ENCODE data around the gene GSG1L. TPM values are rescaled to one million over a fixed set of nuclear protein-coding genes. Genes with fewer than 3 reads are reported as not detected.

GSG1L gene
- total RNA-seq, 2 experiments from 2014 or later, result not detected

GRCh38 chr16:27760789-27761176 is 302.7 kb downstream of the GSG1L start:
- H3K27ac Mint-ChIP-seq, result no peak overlapping the region
- intact Hi-C loops (cut with DNase I, micrococcal nuclease), result no loop called here
- CTCF ChIA-PET, result no interaction called here

GRCh38 chr16:27759967-27760788 is 303.3 kb downstream of the GSG1L start:
- intact Hi-C loops (cut with DNase I, micrococcal nuclease), result no loop called here
- peaks cover 16% of the 10 kb centered on the region for H3K36me3 Mint-ChIP-seq (ENCODE audit: low read depth)
- H3K4me3 Mint-ChIP-seq, result no peak overlapping the region
- H3K9me3 Mint-ChIP-seq (ENCODE audit: low read depth), result peaks cover 3% of the 10 kb centered on the region
- H3K27me3 Mint-ChIP-seq, result no peaks in the 10 kb centered on the region
- CTCF ChIA-PET, result no interaction called here
- no peak for ATAC-seq
- no peak overlapping the region for H3K27ac Mint-ChIP-seq
- DNase-seq, result no peak
- POLR2A ChIA-PET, result no interaction called here
- H3K4me1 Mint-ChIP-seq, result no peaks in the 10 kb centered on the region

More at GRCh38 chr16:27760789-27761176, 302.7 kb downstream of the GSG1L start:
- Mint-ChIP-seq H3K4me1 (no peaks in the 10 kb centered on the region), H3K27me3 (no peaks in the 10 kb centered on the region), H3K4me3 (no peak overlapping the region), H3K36me3 (ENCODE audit: low read depth) (peaks cover 16% of the 10 kb centered on the region), H3K9me3 (ENCODE audit: low read depth) (peaks cover 3% of the 10 kb centered on the region)
- no peak for ATAC-seq
- DNase-seq, result no peak
- POLR2A ChIA-PET, result no interaction called here

- intact Hi-C loops (cut with DNase I, micrococcal nuclease), result no loop called here
- ATAC-seq, result no peak
- CTCF ChIA-PET, result no interaction called here
- Mint-ChIP-seq H3K27ac (no peak overlapping the region), H3K36me3 (ENCODE audit: low read depth) (peaks cover 13% of the 10 kb centered on the region), H3K4me1 (no peaks in the 10 kb centered on the region), H3K4me3 (no peak overlapping the region), H3K9me3 (ENCODE audit: low read depth) (peaks cover 3% of the 10 kb centered on the region), H3K27me3 (no peaks in the 10 kb centered on the region)
- POLR2A ChIA-PET, result no interaction called here
- no peak for DNase-seq
These were observed 304.1 kb downstream of the GSG1L start for GRCh38 chr16:27759301-27759871.

- DNase-seq (no peak), ATAC-seq (no peak)
- ChIA-PET POLR2A (no interaction called here), CTCF (interaction anchor here (0.6 to 0.7 kb wide), 2 partner anchors 52 to 673 kb away, joined by 3 read pairs; no protein-coding TSS in a partner anchor)
- Mint-ChIP-seq H3K36me3 (ENCODE audit: low read depth) (peaks cover 8% of the 10 kb centered on the region), H3K27me3 (no peaks in the 10 kb centered on the region), H3K4me1 (no peaks in the 10 kb centered on the region), H3K4me3 (no peak overlapping the region), H3K27ac (no peak overlapping the region), H3K9me3 (ENCODE audit: low read depth) (no peaks in the 10 kb centered on the region)
- intact Hi-C loops (cut with DNase I, micrococcal nuclease), result no loop called here
These were observed 305.0 kb downstream of the GSG1L start for GRCh38 chr16:27758544-27758943.

- no peak for DNase-seq
- Mint-ChIP-seq H3K4me3 (no peak overlapping the region), H3K9me3 (ENCODE audit: low read depth) (no peaks in the 10 kb centered on the region), H3K36me3 (ENCODE audit: low read depth) (peaks cover 5% of the 10 kb centered on the region), H3K27me3 (no peaks in the 10 kb centered on the region), H3K27ac (no peak overlapping the region), H3K4me1 (no peaks in the 10 kb centered on the region)
- POLR2A ChIA-PET, result interaction anchor here (0.5 kb wide), 1 partner anchor 248 kb away, joined by 3 read pairs; no protein-coding TSS in a partner anchor
- no peak for ATAC-seq
- intact Hi-C loops (cut with DNase I, micrococcal nuclease), result no loop called here
- CTCF ChIA-PET, result no interaction called here
These were observed 307.1 kb downstream of the GSG1L start for GRCh38 chr16:27756206-27756970.

- H3K4me1 Mint-ChIP-seq, result no peaks in the 10 kb centered on the region
- H3K4me3 Mint-ChIP-seq, result no peak overlapping the region
- no peak overlapping the region for H3K27ac Mint-ChIP-seq
- no peaks in the 10 kb centered on the region for H3K27me3 Mint-ChIP-seq
- DNase-seq, result no peak
- POLR2A ChIA-PET, result no interaction called here
- H3K36me3 Mint-ChIP-seq (ENCODE audit: low read depth), result peaks cover 6% of the 10 kb centered on the region
- no peaks in the 10 kb centered on the region for H3K9me3 Mint-ChIP-seq (ENCODE audit: low read depth)
- CTCF ChIA-PET, result no interaction called here
- ATAC-seq, result no peak
- intact Hi-C loops (cut with DNase I, micrococcal nuclease), result no loop called here
These were observed 308.5 kb downstream of the GSG1L start for GRCh38 chr16:27754788-27755690.

GRCh38 chr16:27753563-27753962 is 310.0 kb downstream of the GSG1L start:
- H3K4me3 Mint-ChIP-seq, result no peak overlapping the region
- no peaks in the 10 kb centered on the region for H3K27me3 Mint-ChIP-seq
- DNase-seq (no peak), ATAC-seq (no peak)
- H3K4me1 Mint-ChIP-seq, result peaks cover 3% of the 10 kb centered on the region
- peaks cover 10% of the 10 kb centered on the region for H3K36me3 Mint-ChIP-seq (ENCODE audit: low read depth)
- no peaks in the 10 kb centered on the region for H3K9me3 Mint-ChIP-seq (ENCODE audit: low read depth)
- H3K27ac Mint-ChIP-seq, result no peak overlapping the region
- ChIA-PET POLR2A (no interaction called here), CTCF (interaction anchor here (1.0 kb wide), 1 partner anchor 50 kb away, joined by 4 read pairs; no protein-coding TSS in a partner anchor)
- intact Hi-C loops (cut with DNase I, micrococcal nuclease), result no loop called here

- Mint-ChIP-seq H3K4me3 (no peak overlapping the region), H3K36me3 (ENCODE audit: low read depth) (peaks cover 10% of the 10 kb centered on the region), H3K9me3 (ENCODE audit: low read depth) (no peaks in the 10 kb centered on the region), H3K27ac (no peak overlapping the region), H3K27me3 (no peaks in the 10 kb centered on the region), H3K4me1 (peaks cover 3% of the 10 kb centered on the region)
- intact Hi-C loops (cut with DNase I, micrococcal nuclease), result no loop called here
- CTCF ChIA-PET, result interaction anchor here (0.7 kb wide), 1 partner anchor 162 kb away, joined by 3 read pairs; no protein-coding TSS in a partner anchor
- ATAC-seq, result no peak
- POLR2A ChIA-PET, result no interaction called here
- DNase-seq, result no peak
These were observed 311.3 kb downstream of the GSG1L start for GRCh38 chr16:27752241-27752640.

GRCh38 chr16:27751676-27752075 is 311.8 kb downstream of the GSG1L start:
- DNase-seq (no peak), ATAC-seq (no peak)
- H3K4me1 Mint-ChIP-seq, result peaks cover 3% of the 10 kb centered on the region
- peaks cover 9% of the 10 kb centered on the region for H3K36me3 Mint-ChIP-seq (ENCODE audit: low read depth)
- no peak overlapping the region for H3K4me3 Mint-ChIP-seq
- ChIA-PET POLR2A (no interaction called here), CTCF (no interaction called here)
- H3K9me3 Mint-ChIP-seq (ENCODE audit: low read depth), result no peaks in the 10 kb centered on the region
- intact Hi-C loops (cut with DNase I, micrococcal nuclease), result no loop called here
- H3K27me3 Mint-ChIP-seq, result no peaks in the 10 kb centered on the region
- no peak overlapping the region for H3K27ac Mint-ChIP-seq

- Mint-ChIP-seq H3K9me3 (ENCODE audit: low read depth) (no peaks in the 10 kb centered on the region), H3K27me3 (no peaks in the 10 kb centered on the region)
- POLR2A ChIA-PET, result no interaction called here
These were observed 312.3 kb downstream of the GSG1L start for GRCh38 chr16:27751233-27751632.

GRCh38 chr16:27749946-27750345 is 313.6 kb downstream of the GSG1L start:
- Mint-ChIP-seq H3K27me3 (no peaks in the 10 kb centered on the region), H3K36me3 (ENCODE audit: low read depth) (peaks cover 8% of the 10 kb centered on the region), H3K4me3 (no peak overlapping the region), H3K9me3 (ENCODE audit: low read depth) (no peaks in the 10 kb centered on the region), H3K27ac (no peak overlapping the region), H3K4me1 (peaks cover 3% of the 10 kb centered on the region)
- ATAC-seq (no peak), DNase-seq (no peak)
- intact Hi-C loops (cut with DNase I, micrococcal nuclease), result loop anchor here in 1 of 2 experiments (2.0 kb wide), 1 partner anchor 17 kb away; no protein-coding TSS in a partner anchor
- POLR2A ChIA-PET, result interaction anchor here (0.5 kb wide), 1 partner anchor 30 kb away, joined by 4 read pairs; no protein-coding TSS in a partner anchor
- CTCF ChIA-PET, result no interaction called here

More at GRCh38 chr16:27751233-27751632, 312.3 kb downstream of the GSG1L start:
- no peak for ATAC-seq
- intact Hi-C loops (cut with DNase I, micrococcal nuclease), result no loop called here
- H3K4me1 Mint-ChIP-seq, result peaks cover 3% of the 10 kb centered on the region
- DNase-seq, result no peak
- CTCF ChIA-PET, result no interaction called here
- H3K27ac Mint-ChIP-seq, result no peak overlapping the region
- H3K36me3 Mint-ChIP-seq (ENCODE audit: low read depth), result peaks cover 8% of the 10 kb centered on the region
- no peak overlapping the region for H3K4me3 Mint-ChIP-seq

Measured in activated CD4-positive, alpha-beta T cell treated with anti-CD3 and anti-CD28 coated beads for 36 hours (primary cell).